HepG2 (cell line): Measurements from ENCODE around the gene ATP2B2. TPM values are rescaled to one million over a fixed set of nuclear protein-coding genes. Genes with fewer than 3 reads are reported as not detected.

ENCODE experiments used
- ATAC-seq: fragments of 200-7000 bp; cut with Tn5 transposase; 3 replicates; pipeline ENCODE4 v1.9.1; 2020; ENCODE audit warnings: mild to moderate bottlenecking, moderate library complexity
- BruUV-seq: library from RNA; stranded (reverse); fragments of 400-500 nt; replicated peaks from 2 replicates; lab custom pipeline; 2021; lab: Mats Ljungman, UMichigan
- CTCF ChIA-PET: fragments of 300-600 bp; formaldehyde crosslinking; extraction: SDS; loops from one replicate; lab custom pipeline; 2021; ENCODE audit warnings: low total read pairs, inconsistent platforms, low intra/inter-chr PET ratio; lab: Yijun Ruan, JAX
- POLR2A ChIA-PET: fragments of 350-600 bp; sonication (Branson Sonifier 250); formaldehyde crosslinking; loops from one replicate; lab custom pipeline; 2020; ENCODE audit warnings: antibody characterized with exemption, inconsistent platforms; lab: Yijun Ruan, JAX
- DNase-seq: peaks from one replicate; pipeline ENCODE4 v3.0.0-alpha.2; 2015; ENCODE audit warnings: low spot score
- FAIRE-seq: peaks from 3 replicates; lab custom pipeline; 2011; peaks lifted over from hg19 to GRCh38; lab: Jason Lieb, UNC
- H2AFZ ChIP-seq: one replicate; pipeline ENCODE4 v1.6.1; 2011; ENCODE audit warnings: low read length, inconsistent platforms
- H3K27ac ChIP-seq: fragments of 300-600 bp; 3 replicates; pipeline ENCODE4 v1.8.0; 2011; ENCODE audit warnings: mixed run types, mild to moderate bottlenecking, mixed read lengths, low read length, inconsistent platforms; ENCODE audit not compliant: insufficient read depth; ENCODE audit errors: extremely low read length
- H3K27me3 ChIP-seq, 2 experiments: fragments of 200-600 bp in 1 of 2; 2 replicates in 1 of 2; 3 replicates in 1 of 2; pipeline versions ENCODE4 v1.6.0 to v1.8.0; 2011; ENCODE audit warnings: low read length in 2 of 2, mild to moderate bottlenecking in 2 of 2, moderate library complexity in 2 of 2, inconsistent platforms in 1 of 2; ENCODE audit not compliant: insufficient read depth in 2 of 2, control insufficient read depth in 1 of 2
- H3K36me3 ChIP-seq, 2 experiments: fragments of 200-600 bp in 1 of 2; replicated peaks in 1 of 2; 2 replicates in 1 of 2; 3 replicates in 1 of 2; pipeline versions ENCODE4 v1.5.1 to v1.8.0; 2011; ENCODE audit warnings: low read length in 2 of 2, inconsistent platforms in 1 of 2; ENCODE audit not compliant: insufficient read depth in 2 of 2, control insufficient read depth in 1 of 2
- H3K4me1 ChIP-seq: 2 replicates; pipeline ENCODE4 v1.5.1; 2012; ENCODE audit warnings: low read length, inconsistent platforms; ENCODE audit not compliant: insufficient read depth
- H3K4me2 ChIP-seq: 2 replicates; pipeline ENCODE4 v1.6.0; 2011; ENCODE audit warnings: low read depth, low read length, inconsistent platforms
- H3K4me3 ChIP-seq, 3 experiments: fragments of 200-600 bp in 1 of 3; sonication (generic), shearing (Covaris generic) in 1 of 3; replicated peaks in 1 of 3; 2 replicates each; pipeline ENCODE4 v1.5.1; 2011 to 2016; ENCODE audit warnings: low read length in 3 of 3, inconsistent platforms in 2 of 3, low read depth in 2 of 3, mild to moderate bottlenecking in 2 of 3, control low read depth in 1 of 3, mixed read lengths in 1 of 3; ENCODE audit not compliant: insufficient read depth in 1 of 3
- H3K79me2 ChIP-seq: one replicate; pipeline ENCODE4 v1.6.1; 2011; ENCODE audit warnings: low read length, inconsistent platforms; ENCODE audit not compliant: insufficient read depth
- H3K9ac ChIP-seq: 2 replicates; pipeline ENCODE4 v1.6.0; 2011; ENCODE audit warnings: mild to moderate bottlenecking, low read depth, low read length, inconsistent platforms; ENCODE audit not compliant: insufficient read depth
- H3K9me3 ChIP-seq: 2 replicates; pipeline ENCODE4 v1.5.1; 2012; ENCODE audit warnings: mild to moderate bottlenecking, low read length
- H4K20me1 ChIP-seq: 2 replicates; pipeline ENCODE4 v1.6.0; 2011; ENCODE audit warnings: inconsistent platforms, mild to moderate bottlenecking, low read length, moderate library complexity; ENCODE audit not compliant: insufficient read depth
- CTCF ChIP-seq: sonication (generic); formaldehyde crosslinking; IDR thresholded peaks from 2 replicates; pipeline ENCODE4 v1.5.0; 2020; ENCODE audit warnings: mild to moderate bottlenecking, missing genetic modification reagents, moderate library complexity
- ELF1 ChIP-seq: sonication (generic); formaldehyde crosslinking; IDR thresholded peaks from 2 replicates; pipeline ENCODE4 v1.4.0; 2020; ENCODE audit warnings: missing genetic modification reagents
- HNRNPH1 ChIP-seq: fragments of 200-400 bp; formaldehyde crosslinking; optimal IDR thresholded peaks from 2 replicates; pipeline ENCODE3; 2017; ENCODE audit warnings: mild to moderate bottlenecking, low read depth, low read length
- JARID2 ChIP-seq: sonication (generic); formaldehyde crosslinking; IDR thresholded peaks from 2 replicates; pipeline ENCODE4 v1.8.1; 2023; ENCODE audit warnings: missing genetic modification reagents, inconsistent platforms; ENCODE audit not compliant: insufficient replicate concordance
- NBN ChIP-seq: fragments of 450-650 bp; conservative IDR thresholded peaks from 2 replicates; pipeline ENCODE4 v1.6.1; 2017
- NR0B2 ChIP-seq: sonication (generic); formaldehyde crosslinking; IDR thresholded peaks from 2 replicates; pipeline ENCODE4 v1.4.0; 2020; ENCODE audit warnings: mild to moderate bottlenecking, missing genetic modification reagents
- SP1 ChIP-seq, 2 experiments: fragments of 450-650 bp in 1 of 2; sonication (generic) in 1 of 2; formaldehyde crosslinking in 1 of 2; IDR thresholded peaks; 2 replicates each; pipeline versions ENCODE4 v1.4.0 to v1.6.1; 2016 to 2020; ENCODE audit warnings: missing genetic modification reagents in 1 of 2
- ZNF253 ChIP-seq: sonication (generic); formaldehyde crosslinking; IDR thresholded peaks from 2 replicates; pipeline ENCODE4 v1.8.0; 2022; ENCODE audit warnings: mild to moderate bottlenecking, missing genetic modification reagents, borderline replicate concordance
- ZNF260 ChIP-seq: sonication (generic); formaldehyde crosslinking; IDR thresholded peaks from 2 replicates; pipeline ENCODE4 v1.4.0; 2020; ENCODE audit warnings: missing genetic modification reagents, low read depth, mild to moderate bottlenecking, borderline replicate concordance
- ZNF354B ChIP-seq: sonication (generic); formaldehyde crosslinking; IDR thresholded peaks from 2 replicates; pipeline ENCODE4 v1.8.0; 2022; ENCODE audit warnings: mild to moderate bottlenecking, missing genetic modification reagents
- WGBS: methylation state at CpG from one replicate; pipeline ENCODE4 v1.1.6; 2017; ENCODE audit warnings: low lambda C conversion rate; 5-methylcytosine and 5-hydroxymethylcytosine counted together
- in situ Hi-C: cut with HindIII; loops from 2 replicates; pipeline ENCODE4 v1.10.0; 2017; ENCODE audit warnings: low pct_unique_long_range_greater_than_20kb; ENCODE audit not compliant: extremely low pct_ligation_motif_present
- intact Hi-C: fragments of 100-400 bp; cut with micrococcal nuclease; formaldehyde crosslinking; loops from one replicate; pipeline ENCODE4 v1.10.0; 2022; ENCODE audit not compliant: unreplicated experiment
- polyA plus RNA-seq, 8 experiments: library from polyadenylated mRNA; depleted of rRNA in 3 of 8; stranded (reverse) in 7 of 8; unstranded in 1 of 8; fragments of >200 nt; fragmentation: Illumina TruSeq in 4 of 8; extraction: Trizol in 4 of 8; gene quantifications; 2 replicates each; pipeline versions ENCODE4 v1.2.1 to v1.2.3, GENCODE V29; 2011 to 2016; ENCODE audit warnings: low read depth in 4 of 8, missing spikeins in 1 of 8, mixed read lengths in 1 of 8; ENCODE audit not compliant: insufficient read depth in 1 of 8
- total RNA-seq, 5 experiments: library from RNA; depleted of rRNA; stranded (reverse); fragments of >200 nt; fragmentation: Illumina TruSeq; extraction: Trizol; gene quantifications; 2 replicates each; pipeline ENCODE4 v1.2.3, GENCODE V29; 2016; ENCODE audit warnings: low read depth in 1 of 5
- TF ChIP-seq, protein P1 (sequence below): sonication (generic); formaldehyde crosslinking; IDR thresholded peaks from 2 replicates; pipeline ENCODE4 v1.4.0; 2020; ENCODE audit warnings: mild to moderate bottlenecking, missing genetic modification reagents, borderline replicate concordance

Gene ATP2B2
- total and polyA plus RNA-seq, 2 of the 13 experiments (the other 11 are each of a cell fraction or from before 2014, with no cell fraction given) = 1.5 to 2.3 TPM

DNA sequence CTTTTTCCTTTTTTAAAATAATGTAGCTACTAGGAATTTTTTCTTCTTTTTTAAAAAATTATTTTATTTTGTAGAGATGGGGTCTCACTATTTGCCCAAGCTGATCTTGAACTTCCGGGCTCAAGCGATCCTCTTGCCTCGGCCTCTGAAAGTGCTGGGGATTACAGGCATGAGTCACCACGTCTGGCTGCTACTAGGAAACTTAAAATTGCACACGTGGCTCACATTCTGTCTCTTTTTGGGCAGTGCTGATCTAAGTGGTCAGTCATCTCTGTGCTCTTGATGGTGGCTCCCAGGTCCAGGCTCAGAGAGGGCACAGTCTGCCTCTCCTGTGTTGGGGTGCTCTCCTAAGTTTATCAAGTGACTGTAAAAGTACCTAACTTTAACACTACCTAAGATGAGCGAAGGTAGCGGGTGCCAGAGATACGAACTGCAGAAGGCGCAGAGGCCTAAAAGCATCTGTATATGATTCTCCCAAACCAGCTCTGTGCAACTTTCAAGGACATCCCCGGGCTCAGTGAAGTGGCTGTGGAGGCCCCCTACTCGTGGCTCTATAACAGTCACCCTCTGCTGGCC lies 131.6 kb downstream of the ATP2B2 start:
- in situ Hi-C loops (no loop called here), intact Hi-C loops (no loop called here)
- Histone ChIP-seq H3K4me3 (no peak overlapping the region), H3K4me1 (no peaks in the 10 kb centered on the region), H3K4me2 (no peak overlapping the region), H3K9me3 (no peaks in the 10 kb centered on the region), H3K9ac (no peak overlapping the region), H4K20me1 (no peaks in the 10 kb centered on the region), H3K27ac (no peak overlapping the region), H3K27me3 (peaks cover 0 to under 1% of the 10 kb centered on the region in 2 experiments; a peak in 2 of 5 replicates), H3K79me2 (no peaks in the 10 kb centered on the region), H3K36me3 (no peaks in the 10 kb centered on the region; a peak in 1 of 5 replicates), H2AFZ (no peak overlapping the region)
- CTCF ChIA-PET = no interaction called here
- BruUV-seq = no TSS peak
- DNase-seq (no peak), ATAC-seq (no peak), FAIRE-seq (no peak)
- POLR2A ChIA-PET = no interaction called here
- 60% methylated on average over 11 of the region's 11 CpGs for WGBS
- no peak for TF ChIP-seq ELF1 (CRISPR knock-in tag)
- TF ChIP-seq JARID2 (CRISPR knock-in tag) = no peak
- TF ChIP-seq ZNF253 = no peak
- no peak for TF ChIP-seq SP1 (IDR thresholded peaks at IDR 0.05)
- no peak for TF ChIP-seq SP1 (CRISPR knock-in tag; IDR thresholded peaks at IDR 0.05)

- H3K9me3 ChIP-seq = no peaks in the 10 kb centered on the region
- ChIA-PET CTCF (no interaction called here), POLR2A (no interaction called here)
- H3K4me2 ChIP-seq = no peak overlapping the region
- WGBS = 81% methylated on average over 10 of the region's 10 CpGs
- FAIRE-seq (no peak), DNase-seq (no peak), ATAC-seq (no peak)
- no peak overlapping the region for H2AFZ ChIP-seq
- in situ Hi-C loops (no loop called here), intact Hi-C loops (no loop called here)
- no peaks in the 10 kb centered on the region for H3K4me1 ChIP-seq
- no TSS peak for BruUV-seq
- no peak overlapping the region for H3K27ac ChIP-seq
- no peaks in the 10 kb centered on the region for H4K20me1 ChIP-seq
- H3K79me2 ChIP-seq = no peaks in the 10 kb centered on the region
- no peaks in the 10 kb centered on the region; a peak in 1 of 5 replicates for H3K36me3 ChIP-seq
- no peaks in the 10 kb centered on the region; a peak in 1 of 5 replicates for H3K27me3 ChIP-seq
- H3K9ac ChIP-seq = no peak overlapping the region
- no peak overlapping the region for H3K4me3 ChIP-seq
- TF ChIP-seq ZNF260 (CRISPR knock-in tag) (no peak), NR0B2 (no peak), ZNF354B (CRISPR knock-in tag) (no peak), HNRNPH1 (no peak), NBN (no peak), CTCF (CRISPR knock-in tag) (no peak)
- TF ChIP-seq, protein P1, sequence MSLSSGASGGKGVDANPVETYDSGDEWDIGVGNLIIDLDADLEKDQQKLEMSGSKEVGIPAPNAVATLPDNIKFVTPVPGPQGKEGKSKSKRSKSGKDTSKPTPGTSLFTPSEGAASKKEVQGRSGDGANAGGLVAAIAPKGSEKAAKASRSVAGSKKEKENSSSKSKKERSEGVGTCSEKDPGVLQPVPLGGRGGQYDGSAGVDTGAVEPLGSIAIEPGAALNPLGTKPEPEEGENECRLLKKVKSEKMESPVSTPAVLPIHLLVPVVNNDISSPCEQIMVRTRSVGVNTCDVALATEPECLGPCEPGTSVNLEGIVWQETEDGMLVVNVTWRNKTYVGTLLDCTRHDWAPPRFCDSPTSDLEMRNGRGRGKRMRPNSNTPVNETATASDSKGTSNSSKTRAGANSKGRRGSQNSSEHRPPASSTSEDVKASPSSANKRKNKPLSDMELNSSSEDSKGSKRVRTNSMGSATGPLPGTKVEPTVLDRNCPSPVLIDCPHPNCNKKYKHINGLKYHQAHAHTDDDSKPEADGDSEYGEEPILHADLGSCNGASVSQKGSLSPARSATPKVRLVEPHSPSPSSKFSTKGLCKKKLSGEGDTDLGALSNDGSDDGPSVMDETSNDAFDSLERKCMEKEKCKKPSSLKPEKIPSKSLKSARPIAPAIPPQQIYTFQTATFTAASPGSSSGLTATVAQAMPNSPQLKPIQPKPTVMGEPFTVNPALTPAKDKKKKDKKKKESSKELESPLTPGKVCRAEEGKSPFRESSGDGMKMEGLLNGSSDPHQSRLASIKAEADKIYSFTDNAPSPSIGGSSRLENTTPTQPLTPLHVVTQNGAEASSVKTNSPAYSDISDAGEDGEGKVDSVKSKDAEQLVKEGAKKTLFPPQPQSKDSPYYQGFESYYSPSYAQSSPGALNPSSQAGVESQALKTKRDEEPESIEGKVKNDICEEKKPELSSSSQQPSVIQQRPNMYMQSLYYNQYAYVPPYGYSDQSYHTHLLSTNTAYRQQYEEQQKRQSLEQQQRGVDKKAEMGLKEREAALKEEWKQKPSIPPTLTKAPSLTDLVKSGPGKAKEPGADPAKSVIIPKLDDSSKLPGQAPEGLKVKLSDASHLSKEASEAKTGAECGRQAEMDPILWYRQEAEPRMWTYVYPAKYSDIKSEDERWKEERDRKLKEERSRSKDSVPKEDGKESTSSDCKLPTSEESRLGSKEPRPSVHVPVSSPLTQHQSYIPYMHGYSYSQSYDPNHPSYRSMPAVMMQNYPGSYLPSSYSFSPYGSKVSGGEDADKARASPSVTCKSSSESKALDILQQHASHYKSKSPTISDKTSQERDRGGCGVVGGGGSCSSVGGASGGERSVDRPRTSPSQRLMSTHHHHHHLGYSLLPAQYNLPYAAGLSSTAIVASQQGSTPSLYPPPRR = no peak
These were observed 133.6 kb downstream of the ATP2B2 start for GRCh38 chr3:10371789-10372188.
